HEK293 (cell line): Measurements from ENCODE around the gene KMT2D.
A peak's percentile ranks its signal among the peaks of the same experiment; 100 is the strongest.

Experiments used
- CTCF ChIA-PET: fragments of 350-600 bp; formaldehyde crosslinking; extraction: SDS; loops from one replicate; lab custom pipeline; 2021; ENCODE audit warnings: antibody characterized with exemption; lab: Yijun Ruan, JAX
- POLR2A ChIA-PET: fragments of 300-600 bp; formaldehyde crosslinking; extraction: SDS; loops from one replicate; lab custom pipeline; 2020; ENCODE audit warnings: antibody characterized with exemption, inconsistent platforms; lab: Yijun Ruan, JAX
- H3K27ac ChIP-seq: fragments of 200-500 bp; sonication (Bioruptor generic); 2 replicates; pipeline ENCODE4 v1.5.1; 2014; ENCODE audit warnings: low read depth, low read length, control low read depth, inconsistent platforms; ENCODE audit errors: extremely low read depth
- H3K36me3 ChIP-seq, 2 experiments: fragments of 200-500 bp in 1 of 2; sonication (Bioruptor generic) in 1 of 2; 1 replicate in 1 of 2; 2 replicates in 1 of 2; pipeline ENCODE4 v1.5.1; 2014 to 2017; ENCODE audit warnings: inconsistent platforms in 2 of 2, low read length in 2 of 2; ENCODE audit not compliant: control insufficient read depth in 2 of 2, insufficient read depth in 1 of 2
- H3K4me1 ChIP-seq: fragments of 200-500 bp; sonication (Bioruptor generic); 2 replicates; pipeline ENCODE4 v1.5.1; 2014; ENCODE audit warnings: mild to moderate bottlenecking, low read length, inconsistent platforms; ENCODE audit not compliant: control insufficient read depth, insufficient read depth
- H3K4me3 ChIP-seq: 2 replicates; pipeline ENCODE4 v1.5.1; 2011; ENCODE audit warnings: low read depth, mild to moderate bottlenecking, control low read depth, low read length, moderate library complexity
- H3K9me3 ChIP-seq: fragments of 200-500 bp; sonication (Bioruptor generic); 2 replicates; pipeline ENCODE4 v1.5.1; 2014; ENCODE audit warnings: low read depth, low read length, inconsistent platforms; ENCODE audit not compliant: control insufficient read depth, insufficient read depth
- KLF8 ChIP-seq: fragments of 450-650 bp; formaldehyde crosslinking; IDR thresholded peaks from 2 replicates; pipeline ENCODE4 v1.5.1; 2016; ENCODE audit warnings: missing biosample characterization, missing genetic modification characterization
- PRDM1 ChIP-seq: fragments of 450-650 bp; formaldehyde crosslinking; IDR thresholded peaks from 2 replicates; pipeline ENCODE4; 2016; ENCODE audit warnings: missing biosample characterization, missing genetic modification characterization
- SP2 ChIP-seq: fragments of 450-650 bp; formaldehyde crosslinking; IDR thresholded peaks from 2 replicates; pipeline ENCODE4 v1.5.1; 2016; ENCODE audit warnings: missing biosample characterization, missing genetic modification characterization
- ZBTB48 ChIP-seq: fragments of 450-650 bp; formaldehyde crosslinking; IDR thresholded peaks from 2 replicates; pipeline ENCODE4 v1.5.1; 2016; ENCODE audit warnings: missing biosample characterization, missing genetic modification characterization
- ZFHX2 ChIP-seq: fragments of 450-650 bp; formaldehyde crosslinking; conservative IDR thresholded peaks from 2 replicates; pipeline ENCODE4 v1.5.1; 2016; ENCODE audit warnings: missing biosample characterization, missing genetic modification characterization
- ZFP3 ChIP-seq: fragments of 450-650 bp; formaldehyde crosslinking; IDR thresholded peaks from 2 replicates; pipeline ENCODE4 v1.5.1; 2016; ENCODE audit warnings: low read depth, missing biosample characterization, missing genetic modification characterization
- ZFP37 ChIP-seq: fragments of 450-650 bp; formaldehyde crosslinking; IDR thresholded peaks from 2 replicates; pipeline ENCODE4 v1.5.1; 2016; ENCODE audit warnings: missing biosample characterization, missing genetic modification characterization
- ZNF140 ChIP-seq: fragments of 450-650 bp; formaldehyde crosslinking; IDR thresholded peaks from 2 replicates; pipeline ENCODE4 v1.5.1; 2016; ENCODE audit warnings: missing biosample characterization, missing genetic modification characterization
- ZNF175 ChIP-seq: fragments of 450-650 bp; formaldehyde crosslinking; IDR thresholded peaks from 2 replicates; pipeline ENCODE4 v1.5.1; 2016; ENCODE audit warnings: missing biosample characterization, missing genetic modification characterization
- ZNF202 ChIP-seq: fragments of 450-650 bp; formaldehyde crosslinking; IDR thresholded peaks from 2 replicates; pipeline ENCODE4 v1.5.1; 2016; ENCODE audit warnings: missing biosample characterization, missing genetic modification characterization, borderline replicate concordance
- ZNF324 ChIP-seq: fragments of 450-650 bp; formaldehyde crosslinking; IDR thresholded peaks from 2 replicates; pipeline ENCODE4 v1.5.1; 2016; ENCODE audit warnings: missing biosample characterization, missing genetic modification characterization
- ZNF341 ChIP-seq: fragments of 450-650 bp; formaldehyde crosslinking; IDR thresholded peaks from 2 replicates; pipeline ENCODE4; 2016; ENCODE audit warnings: low read depth, missing biosample characterization, missing genetic modification characterization
- ZNF391 ChIP-seq: fragments of 450-650 bp; formaldehyde crosslinking; IDR thresholded peaks from 2 replicates; pipeline ENCODE4 v1.5.1; 2016; ENCODE audit warnings: low read depth, missing biosample characterization, missing genetic modification characterization, borderline replicate concordance
- ZNF473 ChIP-seq: fragments of 450-650 bp; formaldehyde crosslinking; IDR thresholded peaks from 2 replicates; pipeline ENCODE4 v1.5.1; 2017; ENCODE audit warnings: missing biosample characterization, missing genetic modification characterization
- ZNF561 ChIP-seq: fragments of 450-650 bp; IDR thresholded peaks from 2 replicates; pipeline ENCODE4 v1.5.1; 2018; ENCODE audit warnings: missing biosample characterization, missing genetic modification characterization, borderline replicate concordance
- ZSCAN30 ChIP-seq: fragments of 450-650 bp; IDR thresholded peaks from 2 replicates; pipeline ENCODE4 v1.5.1; 2018; ENCODE audit warnings: missing biosample characterization, mild to moderate bottlenecking, missing genetic modification characterization, moderate library complexity
- TF ChIP-seq, protein P1 (sequence below): fragments of 450-650 bp; formaldehyde crosslinking; IDR thresholded peaks from 2 replicates; pipeline ENCODE4 v1.5.1; 2017; ENCODE audit warnings: missing biosample characterization, missing genetic modification characterization
- TF ChIP-seq, protein P2 (sequence below): sonication (generic); formaldehyde crosslinking; IDR thresholded peaks from 2 replicates; pipeline ENCODE4 v1.8.1; 2022; ENCODE audit warnings: mild to moderate bottlenecking, moderate library complexity, missing genetic modification reagents
- TF ChIP-seq, protein P3 (sequence below): fragments of 450-650 bp; formaldehyde crosslinking; IDR thresholded peaks from 2 replicates; pipeline ENCODE4 v1.5.1; 2016; ENCODE audit warnings: missing biosample characterization, missing genetic modification characterization
- TF ChIP-seq, protein P4 (sequence below): fragments of 450-650 bp; formaldehyde crosslinking; IDR thresholded peaks from 2 replicates; pipeline ENCODE4 v1.5.1; 2017; ENCODE audit warnings: missing biosample characterization, missing genetic modification characterization
- TF ChIP-seq, protein P5 (sequence below): fragments of 450-650 bp; formaldehyde crosslinking; IDR thresholded peaks from 2 replicates; pipeline ENCODE4 v1.5.1; 2016; ENCODE audit warnings: missing biosample characterization, missing genetic modification characterization
- TF ChIP-seq, protein P6 (sequence below): fragments of 450-650 bp; formaldehyde crosslinking; IDR thresholded peaks from 2 replicates; pipeline ENCODE4 v1.5.1; 2016; ENCODE audit warnings: missing biosample characterization, missing genetic modification characterization

Gene KMT2D

DNA sequence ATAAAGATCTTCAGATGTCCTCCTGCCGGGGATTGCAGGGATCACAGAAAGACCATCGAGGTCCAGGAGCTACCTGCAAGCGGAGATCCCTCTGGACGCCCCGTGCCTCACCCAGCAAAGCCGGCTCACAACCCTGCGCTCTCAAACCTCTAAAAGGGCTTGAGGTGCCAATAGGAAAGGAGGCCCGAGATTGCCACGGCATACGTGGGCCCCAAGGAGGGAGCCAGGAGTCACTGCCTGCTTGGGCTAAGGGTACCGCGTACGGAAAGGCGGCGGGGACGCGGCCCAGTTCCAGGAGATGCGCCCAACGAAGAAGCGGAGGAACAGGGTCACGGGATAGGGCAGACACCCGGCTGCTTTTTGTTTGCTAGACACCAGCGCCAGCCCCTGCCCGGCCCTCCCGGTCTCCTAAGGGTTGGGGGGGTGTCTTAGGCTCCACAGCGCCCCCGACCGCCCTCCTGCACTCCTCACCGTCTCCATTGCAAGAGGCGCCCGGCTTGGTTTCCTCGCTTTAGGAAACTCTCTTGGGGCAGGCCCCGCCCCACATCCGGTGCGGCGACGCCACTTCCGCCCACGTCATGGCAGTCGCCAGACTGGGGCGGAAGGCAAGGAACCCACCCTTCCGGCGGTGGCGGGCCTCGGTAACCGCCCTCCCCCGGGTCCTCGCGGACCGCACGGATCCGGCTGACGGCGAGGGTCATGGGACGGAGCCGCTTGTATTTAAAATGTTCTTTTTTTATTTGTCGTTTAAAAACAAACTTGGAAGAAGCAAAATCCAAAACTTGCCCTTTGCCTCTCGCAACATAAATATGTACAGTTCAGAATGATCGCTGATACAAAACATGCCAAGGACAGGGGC, 42.1 kb downstream of the KMT2D start, which contains the start of gene PRKAG1 (continued):
- TF ChIP-seq, protein P1, sequence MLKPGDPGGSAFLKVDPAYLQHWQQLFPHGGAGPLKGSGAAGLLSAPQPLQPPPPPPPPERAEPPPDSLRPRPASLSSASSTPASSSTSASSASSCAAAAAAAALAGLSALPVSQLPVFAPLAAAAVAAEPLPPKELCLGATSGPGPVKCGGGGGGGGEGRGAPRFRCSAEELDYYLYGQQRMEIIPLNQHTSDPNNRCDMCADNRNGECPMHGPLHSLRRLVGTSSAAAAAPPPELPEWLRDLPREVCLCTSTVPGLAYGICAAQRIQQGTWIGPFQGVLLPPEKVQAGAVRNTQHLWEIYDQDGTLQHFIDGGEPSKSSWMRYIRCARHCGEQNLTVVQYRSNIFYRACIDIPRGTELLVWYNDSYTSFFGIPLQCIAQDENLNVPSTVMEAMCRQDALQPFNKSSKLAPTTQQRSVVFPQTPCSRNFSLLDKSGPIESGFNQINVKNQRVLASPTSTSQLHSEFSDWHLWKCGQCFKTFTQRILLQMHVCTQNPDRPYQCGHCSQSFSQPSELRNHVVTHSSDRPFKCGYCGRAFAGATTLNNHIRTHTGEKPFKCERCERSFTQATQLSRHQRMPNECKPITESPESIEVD (tag by site-specific recombination): no peak
- TF ChIP-seq ZSCAN30 (tag by site-specific recombination) (peak; percentile 87), ZNF175 (no peak), KLF8 (tag by site-specific recombination) (peak; percentile 85), ZNF561 (peak; percentile 85; the same call in 1 of the 2 replicates), ZNF473 (no peak), ZNF391 (tag by site-specific recombination) (peak; percentile 85; the same call in 1 of the 2 replicates), ZNF202 (no peak)
- TF ChIP-seq, protein P2, sequence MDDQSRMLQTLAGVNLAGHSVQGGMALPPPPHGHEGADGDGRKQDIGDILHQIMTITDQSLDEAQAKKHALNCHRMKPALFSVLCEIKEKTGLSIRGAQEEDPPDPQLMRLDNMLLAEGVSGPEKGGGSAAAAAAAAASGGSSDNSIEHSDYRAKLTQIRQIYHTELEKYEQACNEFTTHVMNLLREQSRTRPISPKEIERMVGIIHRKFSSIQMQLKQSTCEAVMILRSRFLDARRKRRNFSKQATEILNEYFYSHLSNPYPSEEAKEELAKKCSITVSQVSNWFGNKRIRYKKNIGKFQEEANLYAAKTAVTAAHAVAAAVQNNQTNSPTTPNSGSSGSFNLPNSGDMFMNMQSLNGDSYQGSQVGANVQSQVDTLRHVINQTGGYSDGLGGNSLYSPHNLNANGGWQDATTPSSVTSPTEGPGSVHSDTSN (CRISPR knock-in tag): no peak
- TF ChIP-seq, all 188 proteins: peak for 54

DNA sequence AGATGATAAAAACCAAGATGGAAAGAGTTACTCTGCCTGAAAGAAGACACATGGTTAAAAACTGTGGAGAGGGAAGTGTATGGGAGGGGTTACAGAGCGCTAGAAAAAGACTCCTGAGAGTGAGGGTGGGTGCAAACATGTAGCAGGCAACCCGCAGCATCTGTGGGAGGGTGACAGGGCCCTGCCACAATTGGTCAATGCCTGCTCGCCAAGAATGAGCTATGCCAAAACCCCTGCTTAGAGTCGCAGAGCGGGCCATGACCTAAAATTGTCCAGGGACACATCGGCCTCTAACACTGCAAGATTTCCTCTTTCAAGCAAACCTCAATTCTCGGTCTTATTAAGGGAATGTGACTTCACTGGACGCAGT, 42.7 kb downstream of the KMT2D start:
- Histone ChIP-seq H3K4me1 (no peaks in the 10 kb centered on the region; the same call in 1 of the 2 replicates), H3K36me3 (peaks cover 8 to 24% of the 10 kb centered on the region in 2 experiments; a peak in 2 of 3 replicates), H3K4me3 (peak overlapping the region; percentile 95), H3K27ac (peak overlapping the region; percentile 84), H3K9me3 (no peaks in the 10 kb centered on the region)
- ChIA-PET CTCF (interaction anchor here (0.6 to 1.0 kb wide), 10 partner anchors 10 to 982 kb away, joined by 3 to 5 read pairs (median 3); no protein-coding TSS in a partner anchor), POLR2A (interaction anchor here (0.6 to 1.7 kb wide), 6 partner anchors 8 to 55 kb away, joined by 3 to 6 read pairs (median 4); partner anchors contain the start of gene RHEBL1)
- TF ChIP-seq SP2 (peak; percentile 36; the same call in 1 of the 2 replicates), ZFP3 (no peak), PRDM1 (0 out of 2 replicates have a peak, but pooled peaks have one; percentile 11), ZFP37 (no peak), ZBTB48 (tag by site-specific recombination) (no peak), ZNF140 (tag by site-specific recombination) (no peak), ZNF341 (tag by site-specific recombination) (no peak), ZFHX2 (tag by site-specific recombination) (peak; percentile 56), ZNF324 (tag by site-specific recombination) (no peak)
- TF ChIP-seq, protein P3, sequence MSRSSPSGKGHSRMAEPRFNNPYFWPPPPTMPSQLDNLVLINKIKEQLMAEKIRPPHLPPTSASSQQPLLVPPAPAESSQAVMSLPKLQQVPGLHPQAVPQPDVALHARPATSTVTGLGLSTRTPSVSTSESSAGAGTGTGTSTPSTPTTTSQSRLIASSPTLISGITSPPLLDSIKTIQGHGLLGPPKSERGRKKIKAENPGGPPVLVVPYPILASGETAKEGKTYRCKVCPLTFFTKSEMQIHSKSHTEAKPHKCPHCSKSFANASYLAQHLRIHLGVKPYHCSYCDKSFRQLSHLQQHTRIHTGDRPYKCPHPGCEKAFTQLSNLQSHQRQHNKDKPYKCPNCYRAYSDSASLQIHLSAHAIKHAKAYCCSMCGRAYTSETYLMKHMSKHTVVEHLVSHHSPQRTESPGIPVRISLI (tag by site-specific recombination): no peak
- TF ChIP-seq, protein P4, sequence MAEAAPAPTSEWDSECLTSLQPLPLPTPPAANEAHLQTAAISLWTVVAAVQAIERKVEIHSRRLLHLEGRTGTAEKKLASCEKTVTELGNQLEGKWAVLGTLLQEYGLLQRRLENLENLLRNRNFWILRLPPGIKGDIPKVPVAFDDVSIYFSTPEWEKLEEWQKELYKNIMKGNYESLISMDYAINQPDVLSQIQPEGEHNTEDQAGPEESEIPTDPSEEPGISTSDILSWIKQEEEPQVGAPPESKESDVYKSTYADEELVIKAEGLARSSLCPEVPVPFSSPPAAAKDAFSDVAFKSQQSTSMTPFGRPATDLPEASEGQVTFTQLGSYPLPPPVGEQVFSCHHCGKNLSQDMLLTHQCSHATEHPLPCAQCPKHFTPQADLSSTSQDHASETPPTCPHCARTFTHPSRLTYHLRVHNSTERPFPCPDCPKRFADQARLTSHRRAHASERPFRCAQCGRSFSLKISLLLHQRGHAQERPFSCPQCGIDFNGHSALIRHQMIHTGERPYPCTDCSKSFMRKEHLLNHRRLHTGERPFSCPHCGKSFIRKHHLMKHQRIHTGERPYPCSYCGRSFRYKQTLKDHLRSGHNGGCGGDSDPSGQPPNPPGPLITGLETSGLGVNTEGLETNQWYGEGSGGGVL: peak; percentile 52; the same call in 1 of the 2 replicates
- TF ChIP-seq, protein P5, sequence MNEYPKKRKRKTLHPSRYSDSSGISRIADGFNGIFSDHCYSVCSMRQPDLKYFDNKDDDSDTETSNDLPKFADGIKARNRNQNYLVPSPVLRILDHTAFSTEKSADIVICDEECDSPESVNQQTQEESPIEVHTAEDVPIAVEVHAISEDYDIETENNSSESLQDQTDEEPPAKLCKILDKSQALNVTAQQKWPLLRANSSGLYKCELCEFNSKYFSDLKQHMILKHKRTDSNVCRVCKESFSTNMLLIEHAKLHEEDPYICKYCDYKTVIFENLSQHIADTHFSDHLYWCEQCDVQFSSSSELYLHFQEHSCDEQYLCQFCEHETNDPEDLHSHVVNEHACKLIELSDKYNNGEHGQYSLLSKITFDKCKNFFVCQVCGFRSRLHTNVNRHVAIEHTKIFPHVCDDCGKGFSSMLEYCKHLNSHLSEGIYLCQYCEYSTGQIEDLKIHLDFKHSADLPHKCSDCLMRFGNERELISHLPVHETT (tag by site-specific recombination): no peak
- TF ChIP-seq, protein P6, sequence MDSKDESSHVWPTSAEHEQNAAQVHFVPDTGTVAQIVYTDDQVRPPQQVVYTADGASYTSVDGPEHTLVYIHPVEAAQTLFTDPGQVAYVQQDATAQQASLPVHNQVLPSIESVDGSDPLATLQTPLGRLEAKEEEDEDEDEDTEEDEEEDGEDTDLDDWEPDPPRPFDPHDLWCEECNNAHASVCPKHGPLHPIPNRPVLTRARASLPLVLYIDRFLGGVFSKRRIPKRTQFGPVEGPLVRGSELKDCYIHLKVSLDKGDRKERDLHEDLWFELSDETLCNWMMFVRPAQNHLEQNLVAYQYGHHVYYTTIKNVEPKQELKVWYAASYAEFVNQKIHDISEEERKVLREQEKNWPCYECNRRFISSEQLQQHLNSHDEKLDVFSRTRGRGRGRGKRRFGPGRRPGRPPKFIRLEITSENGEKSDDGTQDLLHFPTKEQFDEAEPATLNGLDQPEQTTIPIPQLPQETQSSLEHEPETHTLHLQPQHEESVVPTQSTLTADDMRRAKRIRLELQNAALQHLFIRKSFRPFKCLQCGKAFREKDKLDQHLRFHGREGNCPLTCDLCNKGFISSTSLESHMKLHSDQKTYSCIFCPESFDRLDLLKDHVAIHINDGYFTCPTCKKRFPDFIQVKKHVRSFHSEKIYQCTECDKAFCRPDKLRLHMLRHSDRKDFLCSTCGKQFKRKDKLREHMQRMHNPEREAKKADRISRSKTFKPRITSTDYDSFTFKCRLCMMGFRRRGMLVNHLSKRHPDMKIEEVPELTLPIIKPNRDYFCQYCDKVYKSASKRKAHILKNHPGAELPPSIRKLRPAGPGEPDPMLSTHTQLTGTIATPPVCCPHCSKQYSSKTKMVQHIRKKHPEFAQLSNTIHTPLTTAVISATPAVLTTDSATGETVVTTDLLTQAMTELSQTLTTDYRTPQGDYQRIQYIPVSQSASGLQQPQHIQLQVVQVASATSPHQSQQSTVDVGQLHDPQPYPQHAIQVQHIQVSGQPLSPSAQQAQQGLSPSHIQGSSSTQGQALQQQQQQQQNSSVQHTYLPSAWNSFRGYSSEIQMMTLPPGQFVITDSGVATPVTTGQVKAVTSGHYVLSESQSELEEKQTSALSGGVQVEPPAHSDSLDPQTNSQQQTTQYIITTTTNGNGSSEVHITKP (tag by site-specific recombination): peak; percentile 30; the same call in 1 of the 2 replicates
